LHCN-M2 (cell line): ENCODE results near the gene ITPKB. TPM values are rescaled to one million over a fixed set of nuclear protein-coding genes. Genes with fewer than 3 reads are reported as not detected.
"Not testable (repeated sequence)": the region's sequence is repeated elsewhere in the genome, so short reads cannot be mapped to it uniquely, and the experiment has no call there.

Experiments
- DNase-seq: peaks from one replicate; pipeline ENCODE4 v3.0.0-alpha.2; 2012; ENCODE audit warnings: low read depth
- total RNA-seq: library from RNA; depleted of rRNA; stranded (reverse); fragments of >200 nt; gene quantifications from 2 replicates; pipeline ENCODE4 v1.2.3, GENCODE V29; 2014

The ITPKB gene
- total RNA-seq, 1 experiment from 2014 or later: 0.40 TPM

DNA sequence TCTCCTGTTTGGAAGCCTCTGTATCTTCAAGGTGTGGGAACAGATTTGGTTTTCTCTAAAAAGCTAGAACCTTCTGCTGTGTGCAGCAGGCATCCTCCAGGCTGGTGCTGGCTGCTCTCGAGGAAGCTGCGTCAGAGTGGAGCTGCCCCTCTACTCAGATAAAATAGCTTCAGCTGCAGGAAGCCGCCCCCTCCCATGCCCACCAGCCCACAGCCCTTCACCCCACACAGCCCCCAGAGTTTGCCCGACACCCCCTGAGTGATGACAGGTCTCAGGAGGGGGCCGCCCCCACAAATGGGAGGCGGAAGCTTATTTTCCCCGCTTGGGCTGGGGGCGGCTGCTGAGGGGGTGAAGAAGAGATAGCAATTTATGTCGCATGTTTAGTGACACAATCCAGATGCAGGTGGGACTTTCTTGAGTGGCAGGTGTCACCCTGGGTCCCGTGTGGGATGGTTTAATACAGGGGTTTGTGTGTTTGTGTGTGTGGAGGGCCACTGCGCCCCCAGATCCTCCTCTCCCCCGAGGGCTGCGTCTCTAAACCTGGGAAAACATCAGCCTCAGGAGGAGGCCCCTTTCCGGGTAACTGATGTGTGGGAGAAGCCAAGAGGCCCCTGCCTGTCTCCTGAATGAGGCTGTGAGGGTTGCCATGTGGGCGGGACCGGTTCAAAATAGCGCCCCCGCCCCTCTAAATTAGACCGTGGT lies 135.1 kb downstream of the ITPKB start:
- no peak for DNase-seq

DNA sequence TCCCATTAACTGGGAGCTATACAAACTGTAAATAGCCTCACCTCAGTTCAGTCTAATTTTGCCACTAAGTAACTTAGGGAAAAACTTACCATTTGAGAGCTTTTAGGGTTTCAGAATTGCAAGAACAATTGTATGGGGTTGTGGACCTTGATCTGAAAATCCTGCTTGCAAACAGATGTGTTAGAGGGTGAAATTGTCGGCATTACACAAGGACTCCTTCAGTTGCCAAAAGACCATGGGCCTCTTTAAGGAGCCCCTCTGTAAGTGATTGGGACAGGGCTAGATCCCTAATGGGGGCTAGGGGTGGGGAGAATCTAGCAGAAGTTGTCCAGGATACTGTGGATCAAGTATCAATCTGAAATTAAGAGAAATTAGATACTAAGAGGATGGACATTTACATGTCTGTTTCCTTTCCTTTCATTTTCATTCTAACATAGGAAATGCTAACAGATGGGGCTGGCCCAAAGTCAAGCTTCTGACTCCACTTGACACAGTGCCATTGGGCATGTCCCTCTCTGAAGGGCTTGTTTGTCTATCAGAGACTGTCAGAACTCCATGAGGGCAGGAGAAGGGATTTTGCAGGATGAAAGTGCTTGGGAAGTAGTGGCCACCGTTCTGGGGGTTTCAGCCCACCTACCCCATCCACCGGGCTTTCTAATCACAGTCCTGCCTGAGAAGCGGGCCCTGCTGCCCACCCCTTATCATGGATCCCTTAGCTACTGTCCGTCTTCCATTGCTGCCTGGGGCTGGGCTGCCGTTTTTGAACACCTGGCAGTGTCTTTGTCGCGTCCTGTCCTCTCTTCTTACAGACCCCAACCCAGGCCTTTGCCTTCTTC lies 135.8 kb downstream of the ITPKB start:
- peak; percentile 8 for DNase-seq

DNA sequence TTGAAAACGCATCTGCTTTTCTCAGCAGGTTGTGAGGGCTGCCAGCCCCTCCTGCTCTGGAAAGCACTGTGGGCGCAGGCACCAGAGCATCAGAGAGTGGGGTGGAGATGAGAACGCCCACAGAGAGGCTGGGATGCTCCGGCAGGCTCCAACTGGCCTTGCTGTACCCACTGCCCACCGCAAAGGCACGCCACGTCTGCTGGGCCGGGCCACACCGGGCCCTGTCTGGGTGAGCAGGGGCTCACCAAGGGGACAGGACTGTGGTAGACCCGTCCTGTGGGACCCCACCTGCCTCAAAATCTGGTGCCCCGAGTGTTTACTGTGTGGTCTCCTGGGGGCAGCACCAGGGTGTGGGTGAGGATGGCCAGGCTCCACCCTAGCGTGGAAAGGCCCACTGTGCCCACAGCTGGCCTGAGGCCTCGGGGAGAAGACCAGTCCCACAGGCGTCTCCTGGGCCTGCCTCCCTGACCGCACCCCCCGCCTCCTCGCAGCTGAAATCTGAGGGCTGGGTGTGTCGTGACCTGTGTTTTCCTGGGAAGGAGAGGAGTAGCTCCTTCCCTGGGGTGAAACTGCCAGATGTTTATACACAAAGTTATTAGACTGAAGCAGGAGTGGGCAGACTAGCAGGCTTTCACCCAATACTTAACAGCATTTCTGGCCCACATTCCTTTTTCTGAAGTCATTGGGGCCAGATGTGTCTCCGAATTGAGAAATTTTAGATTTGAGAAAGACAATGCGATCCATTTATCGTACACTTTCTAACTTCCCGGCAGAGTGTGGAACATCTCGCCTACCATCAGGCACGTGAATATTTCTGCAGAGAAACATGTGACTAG lies 136.7 kb downstream of the ITPKB start:
- DNase-seq: peak; percentile 41

DNA sequence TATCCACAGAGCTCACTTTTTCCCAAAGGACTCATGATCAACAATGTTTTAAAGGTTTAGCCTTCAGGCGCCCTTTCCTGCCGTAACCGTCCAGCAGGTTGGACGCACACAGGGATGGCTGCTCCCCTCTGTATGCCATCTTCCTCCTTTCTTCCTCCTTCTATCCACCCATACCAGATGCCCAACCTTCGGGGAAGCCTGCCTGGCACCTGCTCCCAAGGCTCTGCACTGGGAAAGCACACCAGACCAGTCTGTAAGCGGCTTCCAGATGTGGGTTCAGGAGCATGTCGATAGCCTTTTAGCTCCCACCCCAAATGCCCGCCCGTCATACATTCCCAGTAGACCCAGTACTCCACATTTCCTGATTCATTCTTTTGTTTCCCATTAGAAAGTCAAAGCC lies 137.6 kb downstream of the ITPKB start:
- DNase-seq: no peak

DNA sequence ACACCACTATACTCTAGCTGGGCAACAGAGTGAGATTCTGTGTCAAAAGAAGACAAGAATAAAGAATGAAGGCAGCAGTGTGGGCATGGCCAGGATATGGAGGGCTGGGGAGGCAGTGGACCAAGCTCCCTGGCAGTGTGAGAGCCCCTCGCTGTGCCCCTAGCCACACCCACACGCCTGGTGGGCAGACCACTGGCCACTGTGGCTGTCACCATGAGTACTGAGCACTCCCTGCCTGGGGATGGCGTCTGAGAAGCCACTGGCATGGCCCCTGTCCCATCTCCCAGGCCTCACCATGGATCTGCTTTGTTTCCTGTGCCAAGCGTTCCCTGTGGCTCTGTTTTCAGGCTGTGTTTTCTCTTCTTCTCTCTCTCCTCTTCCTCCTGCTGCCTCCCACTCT lies 138.8 kb downstream of the ITPKB start:
- DNase-seq: no peak

DNA sequence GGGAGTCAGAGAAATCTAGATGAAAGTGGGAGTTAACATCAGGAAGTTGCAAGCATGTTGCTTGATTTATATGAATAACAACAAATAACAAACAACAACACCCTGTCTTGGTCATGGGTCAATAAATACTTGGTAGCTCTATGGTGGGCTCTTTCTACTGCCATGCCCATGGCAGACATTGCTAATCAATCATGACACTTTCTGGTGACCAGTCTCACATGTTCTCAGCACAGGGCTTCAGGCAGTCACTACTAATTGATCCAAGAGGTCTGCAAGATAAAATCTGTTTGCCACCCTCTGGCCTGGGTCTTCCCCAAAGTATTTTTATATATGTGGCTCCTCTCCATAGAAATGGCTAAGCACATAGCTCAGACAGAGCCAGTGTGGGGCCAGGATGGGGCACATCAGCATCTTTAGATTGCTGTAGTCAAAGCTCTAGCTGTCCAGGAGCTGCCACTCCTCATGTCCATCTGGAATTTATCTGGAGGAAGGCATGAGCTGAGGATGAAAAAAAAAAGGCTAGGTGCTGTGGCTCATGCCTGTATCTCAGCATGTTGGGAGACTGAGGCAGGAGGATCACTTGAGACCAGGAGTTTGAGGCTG lies 139.3 kb downstream of the ITPKB start:
- DNase-seq: no peak

DNA sequence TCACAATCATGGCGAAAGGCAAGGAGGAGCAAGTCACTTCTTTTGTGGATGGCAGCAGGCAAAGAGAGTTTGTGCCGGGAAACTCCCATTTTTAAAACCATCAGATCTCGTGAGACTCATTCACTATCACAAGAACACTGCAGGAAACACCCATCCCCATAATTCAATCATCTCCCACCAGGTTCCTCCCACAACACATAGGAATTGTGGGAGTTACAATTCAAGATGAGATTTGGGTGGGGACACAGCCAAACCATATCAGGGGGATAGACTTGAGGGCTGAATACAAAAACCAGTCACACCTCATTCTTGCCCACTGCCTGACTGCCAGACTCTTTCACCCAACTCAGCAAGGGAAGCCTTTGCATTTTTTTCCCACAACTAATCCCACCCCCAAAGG lies 140.1 kb downstream of the ITPKB start:
- DNase-seq: not testable (repeated sequence)

DNA sequence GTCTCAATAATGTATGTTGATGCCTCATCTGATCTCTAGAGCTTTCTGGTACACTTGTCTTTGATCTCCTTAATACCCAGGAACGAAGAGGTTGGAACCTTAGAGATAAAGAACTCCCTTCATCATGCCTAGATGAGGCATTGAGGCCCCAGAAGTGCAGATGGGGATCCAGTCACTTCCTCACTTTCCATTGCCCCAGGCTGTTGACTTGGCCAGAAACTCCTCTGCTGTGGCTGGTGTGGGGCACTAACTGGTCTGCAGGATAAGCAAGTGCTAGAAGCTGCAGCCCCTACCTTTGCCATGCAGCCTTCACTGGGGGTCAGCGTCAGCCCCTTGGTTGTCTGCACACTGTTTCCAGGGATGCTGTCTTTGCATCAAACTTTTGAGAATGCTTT lies 140.6 kb downstream of the ITPKB start:
- no peak for DNase-seq

DNA sequence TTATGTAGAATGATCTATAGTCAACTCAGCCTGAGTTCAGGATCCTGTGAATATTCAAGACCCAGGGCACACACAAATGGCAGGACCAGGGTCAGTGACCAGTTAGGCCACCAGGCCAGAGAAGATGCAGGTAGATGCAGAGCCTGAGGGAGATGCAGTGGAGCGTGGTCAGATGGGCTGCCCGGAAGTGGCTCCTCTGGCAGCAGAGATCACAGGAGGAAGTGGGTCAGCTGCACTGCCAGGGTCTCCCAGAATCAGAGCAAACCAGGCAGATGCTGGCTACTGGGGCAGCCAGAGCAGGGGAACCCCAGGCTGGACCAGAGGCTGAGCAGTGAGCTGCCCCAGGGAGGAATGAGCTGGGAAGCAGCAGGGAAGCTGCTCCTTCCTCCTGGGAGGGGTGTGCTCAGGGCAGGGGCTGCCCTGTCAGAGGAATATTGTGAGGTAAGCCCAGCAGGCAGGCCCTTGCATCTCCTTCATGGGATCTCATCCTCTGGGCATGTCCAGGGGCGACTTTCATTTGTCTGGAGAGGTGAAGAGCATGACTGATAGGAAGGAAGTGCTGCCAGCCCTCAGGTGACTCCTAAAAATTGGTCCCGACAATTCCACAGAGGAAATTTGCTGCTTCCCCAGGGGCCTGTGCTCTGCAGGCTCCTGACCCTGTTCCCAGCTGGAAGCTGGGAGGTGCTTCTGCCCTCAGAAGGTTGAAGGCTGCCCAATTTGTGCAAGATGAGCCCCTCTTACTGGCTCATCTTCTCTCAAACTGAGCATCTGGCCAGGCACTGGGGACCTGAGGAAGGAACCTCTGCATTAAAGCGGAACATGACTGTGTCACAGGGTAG lies 141.2 kb downstream of the ITPKB start:
- no peak for DNase-seq

DNA sequence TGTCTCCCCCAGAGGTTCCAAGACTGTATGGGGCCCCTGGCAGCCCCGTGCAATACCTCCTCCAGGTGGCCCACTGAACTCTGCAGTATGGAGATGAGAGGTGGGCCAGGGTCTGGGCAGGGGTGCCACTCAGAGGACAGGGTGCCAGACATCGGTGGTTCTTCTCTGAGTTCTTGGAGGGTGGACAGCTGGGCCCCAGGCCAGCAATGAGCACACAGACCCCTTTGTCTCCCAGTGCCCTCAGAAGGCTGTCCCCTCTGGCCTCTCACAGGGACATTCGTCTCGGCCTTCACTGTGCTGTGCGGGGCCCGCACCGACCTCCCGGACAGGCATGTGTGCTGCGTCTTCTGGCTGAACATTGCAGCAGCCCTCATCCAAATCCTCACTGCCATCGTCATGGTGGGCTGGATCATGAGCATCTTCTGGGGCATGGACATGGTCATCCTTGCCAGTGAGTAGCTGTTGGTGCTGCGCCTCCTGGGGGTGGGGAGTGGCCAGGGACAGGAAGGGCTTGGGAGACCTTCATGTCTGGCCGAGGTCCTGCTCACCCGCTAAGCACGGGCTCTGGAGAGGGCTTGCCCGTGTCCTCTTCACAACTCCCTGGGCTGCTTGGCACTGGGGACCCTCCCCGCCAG lies 142.4 kb downstream of the ITPKB start:
- DNase-seq: no peak

DNA sequence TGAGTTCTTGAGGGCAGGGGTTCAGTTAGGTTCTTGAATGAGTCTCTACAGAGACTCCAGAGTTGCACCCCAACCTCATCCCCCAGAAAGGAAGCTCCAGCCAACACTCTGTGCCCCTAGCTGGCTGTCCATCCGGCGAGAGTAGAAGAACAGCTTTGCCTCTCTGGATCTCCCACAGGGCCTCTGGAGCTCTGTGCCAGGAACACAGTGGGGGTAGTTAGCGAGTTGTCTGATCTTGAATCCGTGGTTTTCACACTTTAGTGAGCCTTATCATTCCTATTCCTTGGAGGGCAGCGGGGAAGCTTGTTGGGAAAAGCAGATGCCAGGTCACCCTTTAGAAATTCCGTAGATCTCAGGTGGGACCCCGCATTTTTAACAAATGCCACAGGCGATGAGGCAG lies 145.5 kb downstream of the ITPKB start:
- DNase-seq: no peak

DNA sequence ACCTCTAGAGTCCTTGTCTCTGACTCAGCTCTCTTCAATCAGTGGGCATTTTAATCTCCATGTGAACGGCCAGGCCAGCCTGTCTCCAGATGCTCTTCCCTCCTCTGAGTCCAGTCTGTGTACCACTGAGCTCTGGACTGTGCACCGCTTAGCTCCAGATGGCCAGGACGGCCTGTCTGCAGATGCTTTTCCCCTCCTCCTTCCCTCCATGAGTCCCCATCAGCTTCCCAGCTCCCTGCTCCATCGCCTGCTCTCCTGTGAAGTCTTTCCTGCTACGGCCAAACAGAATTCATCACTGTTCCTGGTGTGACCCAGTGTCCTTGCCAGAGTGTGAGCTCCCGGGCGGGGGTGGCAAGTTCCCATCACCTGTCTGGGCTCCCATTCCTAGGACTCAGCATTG lies 148.5 kb downstream of the ITPKB start:
- DNase-seq: no peak

DNA sequence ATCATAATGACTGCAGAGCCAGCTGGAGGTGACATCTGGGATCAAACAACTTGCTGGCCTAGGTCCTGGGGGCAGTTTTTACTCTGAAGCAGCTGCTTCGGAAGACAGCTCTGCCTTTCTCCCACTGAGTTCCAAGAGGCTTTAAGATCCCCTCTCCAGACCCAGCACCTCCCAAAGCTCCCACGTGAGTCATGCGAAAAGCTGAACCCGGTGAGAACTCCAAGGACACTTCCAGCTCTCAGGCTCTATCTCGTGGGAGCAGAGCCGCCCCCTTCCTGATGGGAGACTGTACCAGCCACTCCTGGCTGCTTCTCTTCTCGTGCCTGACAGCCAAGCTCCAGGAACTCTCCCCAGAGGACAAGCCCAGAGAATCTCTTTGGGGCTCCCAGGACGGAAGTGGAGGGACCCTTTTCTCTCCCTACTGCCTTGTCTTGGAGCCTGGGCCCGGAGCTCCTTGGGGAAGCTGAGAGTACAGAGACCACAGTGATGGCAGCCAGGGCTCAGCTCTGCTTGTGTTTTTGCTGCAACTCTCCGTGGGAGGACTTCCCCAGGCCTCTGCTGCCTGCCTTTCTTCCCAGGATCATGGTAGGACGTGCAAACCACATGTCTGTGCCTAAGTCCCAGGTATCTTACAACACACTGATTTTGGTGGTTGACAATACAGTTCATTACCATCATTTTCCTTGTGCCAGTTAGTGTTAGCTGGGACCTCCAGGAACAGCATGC lies 149.9 kb downstream of the ITPKB start:
- no peak for DNase-seq

DNA sequence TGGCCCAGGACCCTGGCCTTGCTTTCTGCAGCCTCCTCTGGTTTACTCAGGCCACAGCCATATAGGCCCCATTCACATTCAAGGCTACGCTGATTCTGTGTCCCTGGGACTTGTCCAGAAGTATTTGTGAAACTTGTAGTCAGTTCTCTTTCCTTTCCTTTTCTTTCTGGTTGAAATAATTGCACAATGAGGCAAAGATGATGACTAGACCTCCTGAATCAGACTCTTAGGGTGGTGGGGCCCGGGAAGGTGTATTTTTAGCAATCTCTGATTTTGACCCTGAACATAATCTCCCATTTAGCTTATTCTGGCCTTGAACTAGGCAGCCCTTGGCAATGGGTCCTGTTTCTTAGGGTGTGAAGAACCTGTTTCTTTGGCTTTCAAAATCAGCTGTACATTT lies 150.6 kb downstream of the ITPKB start:
- DNase-seq: no peak

DNA sequence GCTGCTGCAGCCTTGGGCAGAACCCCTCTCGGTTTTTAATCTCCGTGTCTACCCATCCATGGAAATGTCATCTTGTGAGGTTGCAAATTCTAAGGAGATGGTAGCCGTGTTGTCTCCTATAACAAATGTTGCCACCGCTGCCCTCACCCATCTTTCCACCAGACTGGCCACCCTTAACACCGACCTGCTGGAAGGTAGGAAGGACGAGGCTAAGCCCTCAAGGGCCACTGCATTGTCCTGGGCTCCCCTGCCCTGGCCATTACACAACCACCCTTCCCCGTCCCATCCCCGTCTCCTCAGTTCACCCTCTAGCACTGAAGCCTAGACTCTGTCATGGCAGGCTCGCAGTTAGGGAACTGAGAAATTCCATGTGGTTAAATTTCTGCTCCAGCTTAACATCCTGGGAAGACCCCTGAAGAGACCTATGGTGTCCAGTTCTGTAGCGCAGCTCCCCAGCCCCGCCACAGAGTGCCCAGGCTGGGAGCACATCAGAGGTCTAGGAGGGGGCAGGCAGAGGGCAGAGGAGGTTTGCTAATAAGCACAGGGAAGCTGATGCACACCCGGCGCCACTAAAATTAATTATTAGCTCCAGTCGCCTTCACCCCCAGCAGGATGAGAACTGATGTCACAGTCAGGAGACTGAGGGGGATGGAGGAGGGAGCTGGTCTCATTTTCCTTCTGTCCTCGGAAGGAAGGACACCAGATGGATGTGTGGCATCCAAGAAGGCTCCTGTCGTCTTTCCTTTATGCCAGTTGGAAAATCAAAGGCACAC lies 152.2 kb downstream of the ITPKB start:
- DNase-seq: no peak

DNA sequence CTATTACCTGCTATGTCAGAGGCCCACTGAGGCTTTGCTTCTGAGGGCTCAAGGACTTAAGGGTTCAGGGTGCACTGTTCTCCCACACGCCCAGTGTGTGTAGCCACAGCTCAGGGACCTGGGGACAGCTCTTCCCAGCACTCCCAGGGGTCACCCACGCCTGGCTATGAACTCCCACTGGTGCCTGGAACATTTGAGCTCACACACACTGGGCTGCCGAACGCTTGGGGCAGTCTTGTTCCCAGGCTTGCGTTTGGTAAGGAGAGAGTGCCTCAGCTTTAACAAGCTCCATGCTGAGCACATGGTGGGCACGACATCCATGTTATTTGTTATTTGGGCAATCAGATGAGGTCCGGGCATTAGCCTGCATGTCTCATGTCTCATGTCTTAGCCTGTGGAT lies 153.0 kb downstream of the ITPKB start:
- DNase-seq: no peak

DNA sequence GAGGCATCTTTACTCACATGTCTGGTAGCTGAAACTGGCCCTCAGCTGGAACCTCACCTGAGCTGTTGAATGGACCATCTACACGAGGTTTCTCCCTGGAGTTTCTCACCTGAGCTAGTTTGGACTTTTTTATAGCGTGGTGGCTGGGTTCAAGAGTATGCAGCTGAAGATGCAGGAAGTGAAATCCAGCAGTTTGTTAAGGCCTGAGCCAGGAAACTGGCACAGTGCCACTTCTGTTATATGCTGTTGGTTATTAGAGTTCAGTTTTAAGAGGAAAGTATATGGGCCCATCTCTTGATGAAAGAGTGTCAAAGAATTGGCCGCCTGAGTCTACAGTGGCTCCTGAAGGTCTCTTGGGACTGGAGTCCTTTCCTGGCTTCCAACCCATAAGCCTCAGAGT lies 154.9 kb downstream of the ITPKB start:
- DNase-seq: no peak

DNA sequence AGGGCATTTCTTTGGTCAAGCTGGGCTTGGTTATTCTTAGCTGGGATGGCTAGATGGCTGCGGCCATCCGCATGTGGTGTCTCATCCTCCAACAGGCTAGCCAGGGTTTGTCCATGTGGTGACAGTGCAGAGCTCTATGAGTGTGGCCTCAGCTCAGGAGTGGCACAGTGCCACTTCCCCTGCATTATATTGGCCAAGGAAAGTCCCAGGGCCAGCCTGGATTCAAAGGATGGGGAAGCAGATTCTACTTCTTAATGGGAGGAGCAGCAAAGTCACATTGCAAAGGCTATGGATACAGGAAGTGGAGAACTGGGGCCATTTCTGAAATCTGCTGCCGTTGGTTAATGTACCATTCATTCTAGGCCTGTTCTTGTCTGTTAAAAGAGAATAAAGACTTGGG lies 156.1 kb downstream of the ITPKB start:
- DNase-seq: no peak
